B cell (primary cell): ENCODE results near the gene CALD1.

Source experiments
- EZH2 ChIP-seq: IDR thresholded peaks from 2 replicates; pipeline ENCODE4 v1.6.1; 2012; ENCODE audit warnings: borderline replicate concordance, low read depth, mild to moderate bottlenecking, moderate library complexity, low read length; ENCODE audit not compliant: insufficient read depth, poor library complexity, severe bottlenecking
- TF ChIP-seq, protein P1 (sequence below): fragments of 200-600 bp; IDR thresholded peaks from one replicate; pipeline ENCODE4 v1.8.0; 2022; ENCODE audit warnings: antibody characterized with exemption, mild to moderate bottlenecking

GRCh38 chr7:134968110-134968509 lies 188.7 kb downstream of the CALD1 start:
- TF ChIP-seq, protein P1, sequence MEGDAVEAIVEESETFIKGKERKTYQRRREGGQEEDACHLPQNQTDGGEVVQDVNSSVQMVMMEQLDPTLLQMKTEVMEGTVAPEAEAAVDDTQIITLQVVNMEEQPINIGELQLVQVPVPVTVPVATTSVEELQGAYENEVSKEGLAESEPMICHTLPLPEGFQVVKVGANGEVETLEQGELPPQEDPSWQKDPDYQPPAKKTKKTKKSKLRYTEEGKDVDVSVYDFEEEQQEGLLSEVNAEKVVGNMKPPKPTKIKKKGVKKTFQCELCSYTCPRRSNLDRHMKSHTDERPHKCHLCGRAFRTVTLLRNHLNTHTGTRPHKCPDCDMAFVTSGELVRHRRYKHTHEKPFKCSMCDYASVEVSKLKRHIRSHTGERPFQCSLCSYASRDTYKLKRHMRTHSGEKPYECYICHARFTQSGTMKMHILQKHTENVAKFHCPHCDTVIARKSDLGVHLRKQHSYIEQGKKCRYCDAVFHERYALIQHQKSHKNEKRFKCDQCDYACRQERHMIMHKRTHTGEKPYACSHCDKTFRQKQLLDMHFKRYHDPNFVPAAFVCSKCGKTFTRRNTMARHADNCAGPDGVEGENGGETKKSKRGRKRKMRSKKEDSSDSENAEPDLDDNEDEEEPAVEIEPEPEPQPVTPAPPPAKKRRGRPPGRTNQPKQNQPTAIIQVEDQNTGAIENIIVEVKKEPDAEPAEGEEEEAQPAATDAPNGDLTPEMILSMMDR: no peak
- TF ChIP-seq EZH2: no peak
